Esophagus muscularis mucosa (tissue), 3 donors: Measurements from ENCODE around the gene OTUD4.

Source experiments
- POLR2A ChIP-seq: fragments of 450-650 bp; IDR thresholded peaks from one replicate; pipeline ENCODE4 v1.6.1; 2017; ENCODE audit warnings: antibody characterized with exemption, moderate library complexity, mild to moderate bottlenecking, low read depth
- TF ChIP-seq, protein P1 (sequence below), 3 experiments: fragments of 200-600 bp in 2 of 3; fragments of 450-650 bp in 1 of 3; sonication (generic) in 2 of 3; IDR thresholded peaks; one replicate each; pipeline ENCODE4 v1.5.1; 2017 to 2019; ENCODE audit warnings: antibody characterized with exemption in 3 of 3, mild to moderate bottlenecking in 2 of 3, moderate library complexity in 1 of 3

DNA sequence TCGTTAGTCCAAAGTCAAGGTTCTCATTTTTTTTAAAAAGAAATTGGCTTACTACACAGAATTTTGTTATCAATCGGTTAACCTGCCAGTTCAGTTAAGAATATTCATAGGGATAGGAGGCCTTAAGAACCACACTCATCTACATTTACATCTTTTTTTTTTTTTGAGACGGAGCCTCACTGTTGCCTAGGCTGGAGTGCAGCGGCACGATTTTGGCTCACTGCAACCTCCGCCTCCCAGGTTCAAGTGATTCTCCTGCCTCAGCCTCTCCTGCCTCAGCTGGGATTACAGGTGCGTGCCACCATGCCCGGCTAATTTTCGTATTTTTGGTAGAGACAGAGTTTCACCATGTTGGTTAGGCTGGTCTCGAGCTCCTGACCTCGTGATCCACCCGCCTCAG is 48.5 kb downstream of the OTUD4 start:
- TF ChIP-seq, protein P1, sequence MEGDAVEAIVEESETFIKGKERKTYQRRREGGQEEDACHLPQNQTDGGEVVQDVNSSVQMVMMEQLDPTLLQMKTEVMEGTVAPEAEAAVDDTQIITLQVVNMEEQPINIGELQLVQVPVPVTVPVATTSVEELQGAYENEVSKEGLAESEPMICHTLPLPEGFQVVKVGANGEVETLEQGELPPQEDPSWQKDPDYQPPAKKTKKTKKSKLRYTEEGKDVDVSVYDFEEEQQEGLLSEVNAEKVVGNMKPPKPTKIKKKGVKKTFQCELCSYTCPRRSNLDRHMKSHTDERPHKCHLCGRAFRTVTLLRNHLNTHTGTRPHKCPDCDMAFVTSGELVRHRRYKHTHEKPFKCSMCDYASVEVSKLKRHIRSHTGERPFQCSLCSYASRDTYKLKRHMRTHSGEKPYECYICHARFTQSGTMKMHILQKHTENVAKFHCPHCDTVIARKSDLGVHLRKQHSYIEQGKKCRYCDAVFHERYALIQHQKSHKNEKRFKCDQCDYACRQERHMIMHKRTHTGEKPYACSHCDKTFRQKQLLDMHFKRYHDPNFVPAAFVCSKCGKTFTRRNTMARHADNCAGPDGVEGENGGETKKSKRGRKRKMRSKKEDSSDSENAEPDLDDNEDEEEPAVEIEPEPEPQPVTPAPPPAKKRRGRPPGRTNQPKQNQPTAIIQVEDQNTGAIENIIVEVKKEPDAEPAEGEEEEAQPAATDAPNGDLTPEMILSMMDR (IDR thresholded peaks at IDR 0.05), result no peak
- TF ChIP-seq POLR2A, result no peak
